ENCODE results near the gene ZSWIM6.

ZSWIM6 gene

GRCh38 chr5:61307611-61308010 lies 24.4 kb upstream of the ZSWIM6 start:
- no peak for DNase-seq

- DNase-seq, result no peak
Observed at GRCh38 chr5:61308712-61309111, 23.3 kb upstream of the ZSWIM6 start.

GRCh38 chr5:61309115-61309514 lies 22.9 kb upstream of the ZSWIM6 start:
- DNase-seq, result no peak

- DNase-seq, result no peak
Observed at GRCh38 chr5:61311056-61311610, 20.9 kb upstream of the ZSWIM6 start.

GRCh38 chr5:61311836-61312808 lies 19.9 kb upstream of the ZSWIM6 start:
- no peak for DNase-seq

- no peak for DNase-seq
Observed at GRCh38 chr5:61313960-61314681, 17.9 kb upstream of the ZSWIM6 start.

GRCh38 chr5:61318376-61318775 lies 13.7 kb upstream of the ZSWIM6 start:
- DNase-seq, result no peak

- no peak for DNase-seq
Observed at GRCh38 chr5:61319388-61320146, 12.5 kb upstream of the ZSWIM6 start.

GRCh38 chr5:61320860-61321259 lies 11.2 kb upstream of the ZSWIM6 start:
- DNase-seq, result no peak

- DNase-seq, result no peak
Observed at GRCh38 chr5:61321669-61322068, 10.4 kb upstream of the ZSWIM6 start.

GRCh38 chr5:61322738-61323725 lies 9.0 kb upstream of the ZSWIM6 start:
- no peak for DNase-seq

GRCh38 chr5:61327760-61328753 lies 4.0 kb upstream of the ZSWIM6 start:
- no peak for DNase-seq

GRCh38 chr5:61328791-61329549 lies 3.1 kb upstream of the ZSWIM6 start:
- DNase-seq, result no peak

GRCh38 chr5:61329550-61330128 lies 2.4 kb upstream of the ZSWIM6 start:
- no peak for DNase-seq

GRCh38 chr5:61330341-61330844 lies 1.7 kb upstream of the ZSWIM6 start:
- DNase-seq, result peak; percentile 85

GRCh38 chr5:61330845-61331406 lies 1.1 kb upstream of the ZSWIM6 start:
- DNase-seq, result peak; percentile 74

- DNase-seq, result peak; percentile 21
Observed at GRCh38 chr5:61332358-61332749, 296 bp downstream of the ZSWIM6 start.

GRCh38 chr5:61332851-61333320 lies 828 bp downstream of the ZSWIM6 start:
- peak; percentile 22 for DNase-seq
